Lower lobe of right lung (tissue), 2 donors: Measurements from ENCODE around the gene MAGOH. TPM values are rescaled to one million over a fixed set of nuclear protein-coding genes. Genes with fewer than 3 reads are reported as not detected.
"Not testable (repeated sequence)": the region's sequence is repeated elsewhere in the genome, so short reads cannot be mapped to it uniquely, and the experiment has no call there.

Experiments
- ATAC-seq, 2 donors: fragments of 200-7000 bp; cut with Tn5 transposase; one replicate each; pipeline ENCODE4 v1.9.1; 2020 to 2022; ENCODE audit warnings: mild to moderate bottlenecking in 2 of 2, moderate library complexity in 2 of 2
- DNase-seq: peaks from one replicate; pipeline ENCODE4 v3.0.0-alpha.2; 2020
- H3K27ac ChIP-seq: fragments of 200-600 bp; one replicate; pipeline ENCODE4 v1.8.0; 2022
- H3K27me3 ChIP-seq: fragments of 200-600 bp; one replicate; pipeline ENCODE4 v1.8.0; 2022; ENCODE audit warnings: low read depth
- H3K36me3 ChIP-seq: fragments of 200-600 bp; one replicate; pipeline ENCODE4 v1.8.0; 2022; ENCODE audit warnings: mild to moderate bottlenecking
- H3K4me1 ChIP-seq: fragments of 200-600 bp; one replicate; pipeline ENCODE4 v1.8.0; 2022
- H3K4me3 ChIP-seq: fragments of 200-600 bp; one replicate; pipeline ENCODE4 v1.8.0; 2022; ENCODE audit warnings: mild to moderate bottlenecking
- H3K9me3 ChIP-seq: fragments of 200-600 bp; one replicate; pipeline ENCODE4 v1.8.0; 2022
- intact Hi-C: fragments of 100-400 bp; cut with DNase I; formaldehyde crosslinking; loops from one replicate; pipeline ENCODE4 v1.11.0; 2022
- total RNA-seq: library from RNA; stranded (reverse); fragmentation: NEBNext Ultra II Directional; extraction: Animal tissue kit (Norgen Biotek cat#: 25700); gene quantifications from one replicate; pipeline ENCODE4 v1.2.1, GENCODE V29; 2021
- TF ChIP-seq, protein P1 (sequence below): fragments of 200-600 bp; IDR thresholded peaks from one replicate; pipeline ENCODE4 v1.8.0; 2022; ENCODE audit warnings: antibody characterized with exemption, mild to moderate bottlenecking
- donor health status: DM: no; HTN: yes; CAD: no; lungs with severe emphysema.

Gene MAGOH
- total RNA-seq, 1 donor from 2014 or later = 34.4 TPM

DNA sequence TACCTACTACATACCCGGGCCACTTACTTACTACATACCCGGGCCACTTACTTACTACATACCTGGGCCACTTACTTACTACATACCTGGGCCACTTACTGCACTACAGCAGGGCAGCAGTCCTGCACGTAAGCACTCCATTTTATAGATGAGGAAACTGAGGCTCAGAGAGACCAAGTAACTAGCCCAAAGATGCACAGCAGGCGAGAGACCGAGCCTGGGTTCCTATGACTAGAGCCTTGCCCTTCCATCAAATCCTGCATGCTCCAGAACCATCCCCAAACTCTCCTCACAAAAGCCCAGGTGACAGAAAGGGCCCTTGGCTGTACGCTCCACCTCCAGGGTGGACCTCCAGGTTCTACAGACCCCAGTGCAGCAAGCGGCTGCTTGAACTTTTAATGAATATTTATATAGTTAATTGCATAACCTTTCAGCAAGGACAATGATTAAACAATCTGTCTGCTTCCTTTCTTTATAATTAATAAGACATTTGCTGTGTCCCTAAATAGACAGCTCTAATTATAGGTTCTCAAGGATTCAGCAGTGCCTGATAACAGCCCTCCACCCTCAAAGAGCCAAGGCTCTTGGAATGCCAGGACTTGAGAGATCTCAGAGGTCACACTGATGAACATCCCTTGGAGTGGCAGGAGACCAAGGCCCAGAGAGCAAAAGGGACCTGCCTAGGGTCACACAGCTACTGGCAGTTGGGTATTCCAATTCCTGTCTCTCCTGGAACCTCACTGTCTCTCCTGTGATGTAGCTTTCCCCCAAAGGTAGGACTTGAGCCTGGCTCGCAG lies 46.1 kb upstream of the MAGOH start:
- ATAC-seq = no peak
- H3K27ac ChIP-seq = no peak overlapping the region
- H3K4me3 ChIP-seq = no peak overlapping the region
- intact Hi-C loops = loop anchor here (5.0 kb wide), 1 partner anchor 103 kb away; no protein-coding TSS in a partner anchor
- H3K4me1 ChIP-seq = no peaks in the 10 kb centered on the region
- TF ChIP-seq, protein P1, sequence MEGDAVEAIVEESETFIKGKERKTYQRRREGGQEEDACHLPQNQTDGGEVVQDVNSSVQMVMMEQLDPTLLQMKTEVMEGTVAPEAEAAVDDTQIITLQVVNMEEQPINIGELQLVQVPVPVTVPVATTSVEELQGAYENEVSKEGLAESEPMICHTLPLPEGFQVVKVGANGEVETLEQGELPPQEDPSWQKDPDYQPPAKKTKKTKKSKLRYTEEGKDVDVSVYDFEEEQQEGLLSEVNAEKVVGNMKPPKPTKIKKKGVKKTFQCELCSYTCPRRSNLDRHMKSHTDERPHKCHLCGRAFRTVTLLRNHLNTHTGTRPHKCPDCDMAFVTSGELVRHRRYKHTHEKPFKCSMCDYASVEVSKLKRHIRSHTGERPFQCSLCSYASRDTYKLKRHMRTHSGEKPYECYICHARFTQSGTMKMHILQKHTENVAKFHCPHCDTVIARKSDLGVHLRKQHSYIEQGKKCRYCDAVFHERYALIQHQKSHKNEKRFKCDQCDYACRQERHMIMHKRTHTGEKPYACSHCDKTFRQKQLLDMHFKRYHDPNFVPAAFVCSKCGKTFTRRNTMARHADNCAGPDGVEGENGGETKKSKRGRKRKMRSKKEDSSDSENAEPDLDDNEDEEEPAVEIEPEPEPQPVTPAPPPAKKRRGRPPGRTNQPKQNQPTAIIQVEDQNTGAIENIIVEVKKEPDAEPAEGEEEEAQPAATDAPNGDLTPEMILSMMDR = no peak
- no peaks in the 10 kb centered on the region for H3K36me3 ChIP-seq
- DNase-seq = no peak
- no peaks in the 10 kb centered on the region for H3K27me3 ChIP-seq
- H3K9me3 ChIP-seq = no peaks in the 10 kb centered on the region

DNA sequence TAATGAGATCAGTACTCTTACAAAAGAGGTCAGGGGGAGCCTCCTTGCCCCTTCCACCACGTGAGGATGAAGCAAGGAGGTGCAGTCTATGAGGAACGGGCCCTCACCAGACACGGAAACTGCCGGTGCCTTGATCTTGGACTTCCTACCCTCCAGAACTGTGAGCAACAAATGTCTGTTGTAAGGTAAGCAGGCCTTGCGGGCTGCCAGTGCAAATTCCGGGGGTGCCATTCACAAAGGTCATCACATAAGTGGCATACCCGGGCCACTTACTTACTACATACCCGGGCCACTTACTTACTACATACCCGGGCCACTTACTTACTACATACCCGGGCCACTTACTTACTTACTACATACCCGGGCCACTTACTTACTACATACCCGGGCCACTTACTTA lies 44.8 kb upstream of the MAGOH start:
- DNase-seq, H3K9me3 ChIP-seq, H3K4me1 ChIP-seq, H3K27me3 ChIP-seq, H3K27ac ChIP-seq, H3K4me3 ChIP-seq, ATAC-seq, H3K36me3 ChIP-seq: not testable (repeated sequence)
- intact Hi-C loops = loop anchor here (5.0 kb wide), 1 partner anchor 104 kb away; no protein-coding TSS in a partner anchor

DNA sequence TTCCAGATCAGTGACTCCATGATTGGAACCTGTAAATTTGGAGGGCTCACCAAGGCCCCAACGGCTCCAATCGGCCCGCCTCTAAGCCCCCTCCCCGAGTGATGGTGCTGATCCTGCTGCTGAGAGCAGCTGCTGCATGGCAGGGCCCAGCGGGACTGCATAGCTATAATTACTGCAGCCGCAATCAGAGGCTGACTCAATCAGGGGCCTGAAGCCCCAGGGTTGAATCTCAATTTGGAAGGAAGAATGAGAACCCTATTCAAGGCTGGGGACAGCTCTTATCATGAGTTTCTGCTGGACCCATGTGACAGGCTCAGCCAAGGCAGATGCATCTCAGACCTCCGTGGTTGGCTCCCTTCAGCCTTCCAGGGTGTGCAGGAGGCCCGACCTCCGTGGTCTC lies 42.8 kb upstream of the MAGOH start:
- no peaks in the 10 kb centered on the region for H3K36me3 ChIP-seq
- H3K9me3 ChIP-seq = no peaks in the 10 kb centered on the region
- ATAC-seq = no peak
- intact Hi-C loops = loop anchor here (5.0 kb wide), 1 partner anchor 106 kb away; no protein-coding TSS in a partner anchor
- no peak overlapping the region for H3K27ac ChIP-seq
- H3K27me3 ChIP-seq = no peaks in the 10 kb centered on the region
- no peaks in the 10 kb centered on the region for H3K4me1 ChIP-seq
- no peak for DNase-seq
- TF ChIP-seq, protein P1 = no peak
- H3K4me3 ChIP-seq = no peak overlapping the region

DNA sequence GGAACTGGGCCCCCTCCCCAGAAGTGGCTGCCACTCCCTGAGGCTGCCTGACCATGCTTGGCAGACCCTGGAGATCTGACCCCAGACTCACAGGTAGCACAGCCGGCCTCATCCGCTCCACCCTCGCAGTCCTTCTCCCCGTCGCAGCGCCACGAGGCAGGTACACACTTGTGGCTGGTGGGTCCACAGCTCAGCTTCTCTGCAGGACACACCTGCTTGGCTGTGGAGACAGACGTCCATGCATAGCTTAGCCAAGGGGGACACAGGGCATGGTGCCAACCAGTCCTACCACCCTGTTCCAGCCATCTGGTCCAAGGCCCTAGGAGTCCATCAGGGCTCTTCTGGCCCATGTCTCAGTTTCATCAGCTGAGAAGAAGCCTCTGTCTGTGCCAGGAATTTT lies 42.2 kb upstream of the MAGOH start:
- H3K9me3 ChIP-seq = no peaks in the 10 kb centered on the region
- intact Hi-C loops = loop anchor here (5.0 kb wide), 1 partner anchor 107 kb away; no protein-coding TSS in a partner anchor
- DNase-seq = no peak
- no peaks in the 10 kb centered on the region for H3K4me1 ChIP-seq
- H3K36me3 ChIP-seq = no peaks in the 10 kb centered on the region
- no peak overlapping the region for H3K4me3 ChIP-seq
- ATAC-seq = no peak
- no peak overlapping the region for H3K27ac ChIP-seq
- no peaks in the 10 kb centered on the region for H3K27me3 ChIP-seq
- TF ChIP-seq, protein P1 = no peak

DNA sequence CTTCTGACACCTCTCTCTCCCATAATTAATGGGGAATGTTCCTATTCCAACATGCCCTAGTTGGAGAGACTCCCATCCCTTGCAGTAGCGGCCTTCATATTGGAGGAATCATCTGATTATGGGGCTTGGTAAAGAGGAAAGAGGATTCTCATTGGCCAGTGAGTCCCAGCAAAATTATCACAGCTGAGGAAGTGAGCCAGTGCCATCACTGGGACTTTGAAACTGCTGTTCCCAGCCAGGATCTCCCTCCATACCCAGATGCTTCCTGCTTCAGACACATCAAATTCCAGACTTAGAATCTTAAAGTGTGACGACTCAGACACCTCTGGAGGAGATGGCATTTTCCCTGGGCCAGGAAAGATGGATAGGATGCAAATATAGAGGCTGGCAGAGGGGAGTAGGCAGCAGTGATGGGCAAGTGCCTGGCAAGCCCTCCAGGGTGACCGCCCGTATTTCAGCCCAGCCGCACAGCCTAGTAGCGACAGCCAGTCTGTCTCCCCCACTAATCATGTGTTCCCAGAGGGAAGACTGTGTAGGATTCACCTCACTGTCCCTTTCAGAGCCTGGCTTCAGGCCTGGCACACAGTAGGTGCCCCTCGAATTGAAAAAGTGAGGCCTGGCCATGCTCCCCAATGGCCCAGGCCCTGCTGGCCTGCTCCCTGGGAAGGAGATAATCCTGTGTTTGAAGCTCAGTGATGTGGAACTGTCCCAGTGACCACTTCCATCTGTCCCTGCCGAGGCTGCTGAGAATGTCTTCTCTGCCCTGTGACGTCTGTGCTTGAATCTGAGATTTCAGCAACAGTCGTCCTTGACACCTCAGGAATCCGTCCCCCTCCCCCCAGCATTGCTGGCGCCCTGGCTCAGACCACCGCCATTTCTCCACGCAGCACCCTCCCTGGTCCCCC lies 41.2 kb upstream of the MAGOH start:
- ATAC-seq = no peak
- TF ChIP-seq, protein P1 = no peak
- Histone ChIP-seq H3K9me3 (no peaks in the 10 kb centered on the region), H3K27ac (no peak overlapping the region), H3K4me3 (no peak overlapping the region), H3K4me1 (no peaks in the 10 kb centered on the region), H3K36me3 (no peaks in the 10 kb centered on the region), H3K27me3 (no peaks in the 10 kb centered on the region)
- DNase-seq = no peak
- intact Hi-C loops = loop anchor here (5.0 kb wide), 1 partner anchor 108 kb away; no protein-coding TSS in a partner anchor
